ENCODE results near the gene CNDP1.
"Not testable (repeated sequence)": the region's sequence is repeated elsewhere in the genome, so short reads cannot be mapped to it uniquely, and the experiment has no call there.

Gene CNDP1

DNA sequence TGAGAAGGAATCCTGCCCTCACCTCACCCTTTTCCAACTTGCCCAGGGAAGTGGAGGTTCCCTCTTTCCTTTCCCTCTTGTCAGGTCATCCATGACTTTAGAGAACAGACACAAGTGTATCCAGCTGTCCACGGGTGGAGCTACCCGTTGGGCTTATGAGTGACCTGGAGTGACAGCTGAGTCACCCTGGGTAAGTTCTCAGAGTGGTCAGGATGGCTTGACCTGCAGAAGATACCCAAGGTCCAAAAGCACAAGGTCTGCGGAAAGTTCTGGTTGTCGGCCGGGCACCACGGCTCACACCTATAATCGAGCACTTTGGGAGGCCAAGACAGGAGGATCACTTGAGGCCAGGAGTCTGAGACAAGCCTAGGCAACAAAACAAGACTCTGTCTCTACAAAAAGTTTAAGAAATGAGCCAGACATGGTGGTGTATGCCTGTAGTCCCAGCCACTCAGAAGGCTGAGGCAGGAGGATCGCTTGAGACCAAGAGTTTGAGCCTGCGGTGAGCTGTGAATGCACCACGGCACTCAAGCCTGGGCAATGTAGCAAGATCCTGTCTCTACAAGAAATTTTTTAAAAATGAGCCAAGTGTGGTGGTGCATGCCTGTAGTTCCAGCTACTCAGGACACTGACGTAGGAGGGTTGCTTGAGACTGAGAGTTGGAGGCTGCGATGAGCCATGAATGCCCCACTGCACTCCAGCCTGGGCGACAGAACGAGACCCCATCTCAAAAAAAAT lies 14.0 kb upstream of the CNDP1 start:
- no peak for DNase-seq (ENCODE audit: low read depth, low spot score)

DNA sequence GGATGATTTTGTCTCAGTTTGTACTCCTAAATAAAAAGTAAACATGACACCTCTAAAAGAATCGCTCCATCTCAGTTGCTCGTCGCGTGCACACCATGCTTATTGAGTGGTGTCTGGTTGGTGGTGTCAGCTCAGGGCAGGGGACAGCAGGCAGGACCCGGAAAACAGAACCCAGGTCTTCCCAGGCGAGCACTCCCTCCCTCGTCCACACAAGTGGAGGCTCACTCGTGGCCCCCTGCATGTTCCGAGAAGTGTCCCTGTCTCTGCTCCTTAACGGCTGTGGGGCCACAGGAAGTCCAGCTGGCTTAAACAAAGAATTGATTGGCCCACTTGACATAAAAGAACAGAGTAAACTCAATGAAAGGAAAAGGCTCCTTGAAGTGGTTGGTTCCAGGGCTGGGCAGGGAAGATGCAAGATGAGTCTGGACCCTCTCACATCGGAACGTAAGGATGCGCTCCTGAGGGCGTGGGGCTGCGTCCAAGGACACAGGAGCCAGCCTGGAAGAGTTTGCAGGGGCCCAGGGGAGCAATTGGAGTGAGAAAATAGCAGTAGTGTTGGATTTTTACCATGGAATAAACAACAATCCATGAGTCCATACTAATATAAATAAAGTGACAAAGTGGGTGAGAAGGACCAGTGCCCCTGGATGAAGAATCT lies 13.1 kb upstream of the CNDP1 start:
- no peak for DNase-seq (ENCODE audit: low read depth, low spot score)

DNA sequence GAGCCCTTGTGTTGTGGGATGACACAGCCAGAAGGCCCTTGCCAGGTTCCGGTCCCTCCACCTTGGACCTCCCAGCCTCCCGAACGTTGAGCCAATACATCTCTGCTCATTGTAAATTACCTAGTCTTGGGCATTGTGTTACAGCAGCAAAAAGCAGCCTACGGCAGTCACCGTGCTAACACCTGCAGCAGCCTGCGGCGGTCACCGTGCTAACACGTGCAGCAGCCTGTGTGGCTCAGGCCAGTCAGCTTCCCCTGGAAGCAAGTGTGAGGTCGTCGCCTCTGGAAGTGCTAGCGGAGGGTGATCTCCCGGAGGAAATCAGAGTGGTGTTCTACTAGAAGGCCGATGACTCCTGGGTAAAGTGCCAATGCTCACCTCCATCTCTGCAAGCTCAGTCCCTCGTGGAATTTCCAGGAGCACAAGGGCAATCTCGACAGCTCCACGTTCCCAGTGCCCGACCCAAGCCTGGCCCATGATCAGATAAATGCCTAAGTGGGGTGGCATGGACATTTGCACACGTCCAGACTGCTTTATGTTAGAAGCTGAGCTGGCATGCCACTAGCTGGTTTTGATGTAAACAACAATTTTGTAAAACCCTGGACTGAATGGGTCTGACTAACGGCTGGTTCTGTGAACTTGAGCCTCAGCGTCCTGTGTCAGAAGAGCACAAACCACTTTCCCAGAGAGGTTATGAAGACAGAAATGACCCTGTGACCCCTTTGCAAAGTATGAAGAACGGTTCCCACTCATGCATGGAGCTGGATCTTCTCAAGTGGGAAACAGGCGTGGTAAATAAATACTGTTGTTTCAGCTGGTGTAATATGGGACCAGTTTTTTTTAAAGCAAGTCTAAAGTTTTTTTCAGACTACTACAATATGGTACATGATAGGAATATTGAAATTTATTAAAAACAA lies 11.4 kb upstream of the CNDP1 start:
- DNase-seq (ENCODE audit: low read depth, low spot score), result no peak

- DNase-seq (ENCODE audit: low read depth, low spot score), result no peak
Observed at GRCh38 chr18:74524097-74524496, 10.2 kb upstream of the CNDP1 start.

DNA sequence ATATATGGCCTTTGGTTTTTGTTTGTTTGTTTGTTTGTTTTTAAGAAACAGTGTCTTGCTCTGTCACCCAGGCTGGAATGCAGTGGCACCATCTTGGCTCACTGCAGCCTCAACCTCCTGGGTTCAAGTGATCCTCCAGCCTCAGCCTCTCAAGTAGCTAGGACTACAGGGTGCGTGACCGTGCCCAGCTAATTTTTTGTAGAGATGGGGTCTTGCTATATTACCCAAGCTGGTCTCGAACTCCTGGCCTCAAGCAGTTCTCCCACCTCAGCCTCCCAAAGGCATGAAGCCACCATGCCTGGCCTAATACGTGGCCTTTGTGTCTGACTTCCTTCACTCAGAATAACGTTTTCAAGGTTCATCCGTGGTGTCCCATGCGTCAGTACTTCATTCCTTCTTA lies 9.4 kb upstream of the CNDP1 start:
- not testable (repeated sequence) for DNase-seq (ENCODE audit: low read depth, low spot score)

GRCh38 chr18:74525741-74526140 lies 8.6 kb upstream of the CNDP1 start:
- no peak for DNase-seq (ENCODE audit: low read depth, low spot score)

DNA sequence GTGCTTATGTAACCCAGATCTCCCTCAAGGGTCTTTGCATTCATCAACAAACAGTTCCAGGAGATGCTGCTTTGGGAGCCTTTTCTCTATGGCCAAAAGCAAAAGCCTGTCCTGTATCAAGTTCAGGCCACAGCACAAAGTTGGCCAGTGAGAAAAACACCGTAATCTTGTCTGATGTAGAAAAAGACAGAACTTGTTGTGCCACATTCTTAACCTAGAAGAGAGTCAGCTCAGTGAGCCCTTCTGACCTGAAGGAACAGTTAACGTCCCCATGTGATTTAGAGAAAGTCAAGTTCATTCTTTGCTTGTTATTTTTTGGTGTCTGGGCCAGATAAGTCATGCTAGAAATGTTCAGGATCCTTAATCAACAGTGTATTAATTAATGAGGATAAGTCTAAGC lies 7.8 kb upstream of the CNDP1 start:
- no peak for DNase-seq (ENCODE audit: low read depth, low spot score)

DNA sequence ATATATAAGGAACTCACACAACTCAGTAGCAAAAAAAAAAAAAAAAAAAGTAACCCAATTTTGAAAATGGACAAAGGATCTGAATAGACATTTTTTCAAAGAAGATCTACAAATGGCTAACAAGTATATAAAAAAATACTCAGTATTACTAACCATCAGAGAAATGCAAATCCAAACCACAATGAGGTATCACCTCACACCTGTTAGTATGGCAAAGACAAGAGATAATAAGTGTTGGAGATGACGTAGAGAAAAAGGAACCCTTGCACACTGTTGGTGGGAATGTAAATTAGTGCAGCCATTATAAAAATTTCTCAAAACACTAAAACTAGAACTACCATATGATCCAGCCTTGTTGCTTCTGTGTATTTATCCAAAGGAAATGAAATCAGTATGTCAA lies 5.8 kb upstream of the CNDP1 start:
- DNase-seq (ENCODE audit: low read depth, low spot score), result no peak

GRCh38 chr18:74528913-74529312 lies 5.4 kb upstream of the CNDP1 start:
- DNase-seq (ENCODE audit: low read depth, low spot score), result no peak

- DNase-seq (ENCODE audit: low read depth, low spot score), result no peak
Observed at GRCh38 chr18:74529378-74529777, 4.9 kb upstream of the CNDP1 start.

- no peak for DNase-seq (ENCODE audit: low read depth, low spot score)
Observed at GRCh38 chr18:74529811-74530583, 4.3 kb upstream of the CNDP1 start.

DNA sequence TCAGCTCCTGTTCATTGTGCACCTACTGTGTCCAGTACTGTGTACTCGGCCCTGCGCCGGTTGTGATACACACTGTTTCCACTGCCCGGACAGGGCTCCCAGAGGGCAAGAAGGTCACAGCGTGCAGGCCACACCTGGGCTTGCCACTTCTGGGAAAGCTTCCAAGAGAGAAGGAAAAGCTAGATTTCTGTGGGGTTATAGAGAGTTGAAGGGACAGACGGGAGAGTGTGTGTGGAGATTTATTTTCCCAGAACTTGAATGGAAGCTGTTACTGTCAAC lies 3.8 kb upstream of the CNDP1 start:
- DNase-seq (ENCODE audit: low read depth, low spot score), result no peak

- no peak for DNase-seq (ENCODE audit: low read depth, low spot score)
Observed at GRCh38 chr18:74531043-74531442, 3.3 kb upstream of the CNDP1 start.

DNA sequence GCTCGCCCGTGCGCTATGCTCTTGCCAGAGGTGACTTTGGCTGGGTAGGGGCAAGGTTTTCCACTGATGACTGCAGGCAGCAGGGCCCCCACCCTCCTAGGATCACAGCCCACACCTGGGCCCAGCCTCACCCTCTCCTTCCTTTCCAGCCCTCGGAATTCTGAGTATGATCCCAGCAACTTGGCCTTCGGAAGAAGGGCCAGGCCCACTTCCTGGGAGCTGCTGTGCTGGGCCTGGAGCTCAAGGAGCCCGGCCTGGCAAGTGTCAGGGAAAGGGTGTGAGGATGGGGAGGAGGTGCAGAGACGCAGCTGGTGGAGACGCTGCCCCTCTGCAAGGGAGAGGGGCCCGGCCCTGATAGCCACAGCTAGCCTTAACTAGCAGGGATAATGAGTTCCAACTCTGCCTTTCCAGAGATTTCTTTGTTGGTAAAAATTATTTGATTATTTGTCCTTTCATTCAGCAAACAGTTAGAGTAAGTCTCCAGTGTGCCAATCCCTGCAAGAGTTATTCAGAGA lies 1.7 kb upstream of the CNDP1 start:
- no peak for DNase-seq (ENCODE audit: low read depth, low spot score)

DNA sequence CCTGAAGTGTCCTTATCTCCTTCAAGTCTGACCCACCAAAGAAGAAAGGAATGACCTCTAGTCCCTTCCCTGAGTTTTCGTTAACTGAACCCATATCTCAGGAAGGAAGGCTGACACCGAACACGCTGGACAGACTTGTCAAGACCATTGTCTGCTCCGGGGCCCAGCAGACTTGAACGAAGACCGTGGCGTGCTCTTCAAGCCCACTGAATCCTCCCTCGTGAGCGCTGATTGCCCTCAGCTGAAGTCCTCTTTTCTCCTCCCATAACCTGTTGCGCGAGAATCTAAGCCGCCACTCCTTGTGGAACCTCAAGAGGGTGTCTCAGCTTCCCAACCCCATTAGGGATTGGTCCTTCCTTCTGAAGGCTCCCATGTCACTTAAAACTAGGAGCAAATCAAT lies 634 bp upstream of the CNDP1 start:
- DNase-seq (ENCODE audit: low read depth, low spot score), result no peak

DNA sequence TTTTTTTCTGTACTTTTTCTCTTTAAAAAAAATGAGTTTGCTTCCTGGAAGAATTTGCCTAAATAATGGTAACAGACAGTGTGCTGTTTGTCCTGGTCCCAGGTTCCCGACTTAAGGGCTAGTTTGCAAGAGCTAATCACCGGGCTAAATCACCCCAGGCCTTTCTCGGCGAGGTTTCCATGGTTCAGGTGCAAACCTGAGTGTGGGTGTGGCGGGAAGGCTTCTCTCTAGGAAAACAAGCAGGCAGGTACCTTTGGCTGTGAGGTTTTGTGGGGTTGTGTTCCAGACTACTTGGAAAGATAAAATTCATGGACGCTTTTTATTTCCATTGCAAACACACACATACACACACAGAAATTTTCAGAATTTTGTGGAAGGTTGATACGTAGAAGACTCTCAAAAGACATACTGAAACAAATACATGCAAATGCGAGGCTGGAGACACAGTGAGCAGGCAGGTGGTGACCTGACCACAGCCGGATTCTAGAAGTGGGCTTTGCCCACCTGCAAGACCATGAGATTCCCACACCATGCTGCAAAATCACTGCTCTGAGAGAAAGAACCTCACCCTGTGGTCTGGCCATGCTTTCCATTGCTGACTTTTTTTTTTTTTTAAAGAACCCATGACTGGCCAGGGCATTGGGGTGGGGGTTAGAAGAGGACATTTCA lies 815 bp downstream of the CNDP1 start:
- DNase-seq (ENCODE audit: low read depth, low spot score), result no peak

DNA sequence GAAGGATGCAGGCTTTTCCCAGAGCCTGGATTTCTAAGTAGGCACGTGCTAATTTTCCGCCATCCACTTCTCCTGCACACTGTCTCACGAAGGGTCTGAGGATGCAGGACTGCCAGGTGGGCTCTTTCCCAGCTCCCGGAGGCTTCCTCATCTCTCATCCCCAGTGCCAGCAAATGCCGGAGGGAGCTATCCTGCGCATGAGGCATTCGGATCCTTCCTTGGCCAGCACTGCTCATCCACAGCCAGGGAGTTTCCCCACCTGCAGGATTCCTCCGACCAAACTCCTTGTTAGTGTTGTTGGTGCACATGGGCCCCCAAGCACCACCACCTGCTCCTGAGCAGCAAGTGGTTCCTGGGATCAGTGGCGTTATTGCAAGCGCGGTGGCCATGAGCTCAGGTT lies 5.0 kb downstream of the CNDP1 start:
- DNase-seq (ENCODE audit: low read depth, low spot score), result no peak

DNA sequence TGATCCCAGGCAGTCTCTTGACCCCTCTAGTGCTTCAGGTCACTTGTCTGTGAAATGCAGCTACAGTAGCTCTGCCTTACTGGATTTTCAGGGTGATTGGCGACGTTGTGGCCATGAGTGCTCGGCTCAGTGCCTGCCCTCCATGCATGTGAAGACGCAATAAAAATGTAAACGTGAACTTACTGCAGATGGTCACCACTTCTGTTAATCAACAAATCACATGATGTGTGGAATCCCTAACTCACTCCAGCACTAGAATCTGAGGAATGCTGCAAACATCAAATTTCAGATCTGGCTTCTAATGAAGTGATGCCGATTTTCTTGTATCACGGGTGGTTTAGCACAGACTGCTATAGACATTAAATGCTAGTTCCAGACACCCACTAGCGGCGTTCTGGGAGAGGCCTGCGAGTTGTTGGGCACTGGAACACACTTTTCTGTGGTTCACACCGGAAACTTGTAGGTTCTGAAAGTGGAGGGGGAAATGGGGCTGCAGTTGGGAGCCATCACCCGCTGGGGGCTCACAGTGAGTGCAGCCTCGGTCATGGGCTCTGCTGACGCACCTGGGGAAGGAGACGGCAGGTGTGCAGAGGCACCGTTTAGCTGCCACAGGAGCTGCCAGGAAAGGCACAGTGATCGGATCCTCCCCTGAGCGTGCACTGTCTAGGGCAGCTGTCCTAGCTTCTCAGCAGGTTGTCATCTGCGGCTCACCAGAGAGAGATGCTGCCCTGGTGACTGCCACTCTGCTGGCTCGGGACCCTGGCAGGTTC lies 6.5 kb downstream of the CNDP1 start:
- DNase-seq (ENCODE audit: low read depth, low spot score), result no peak

DNA sequence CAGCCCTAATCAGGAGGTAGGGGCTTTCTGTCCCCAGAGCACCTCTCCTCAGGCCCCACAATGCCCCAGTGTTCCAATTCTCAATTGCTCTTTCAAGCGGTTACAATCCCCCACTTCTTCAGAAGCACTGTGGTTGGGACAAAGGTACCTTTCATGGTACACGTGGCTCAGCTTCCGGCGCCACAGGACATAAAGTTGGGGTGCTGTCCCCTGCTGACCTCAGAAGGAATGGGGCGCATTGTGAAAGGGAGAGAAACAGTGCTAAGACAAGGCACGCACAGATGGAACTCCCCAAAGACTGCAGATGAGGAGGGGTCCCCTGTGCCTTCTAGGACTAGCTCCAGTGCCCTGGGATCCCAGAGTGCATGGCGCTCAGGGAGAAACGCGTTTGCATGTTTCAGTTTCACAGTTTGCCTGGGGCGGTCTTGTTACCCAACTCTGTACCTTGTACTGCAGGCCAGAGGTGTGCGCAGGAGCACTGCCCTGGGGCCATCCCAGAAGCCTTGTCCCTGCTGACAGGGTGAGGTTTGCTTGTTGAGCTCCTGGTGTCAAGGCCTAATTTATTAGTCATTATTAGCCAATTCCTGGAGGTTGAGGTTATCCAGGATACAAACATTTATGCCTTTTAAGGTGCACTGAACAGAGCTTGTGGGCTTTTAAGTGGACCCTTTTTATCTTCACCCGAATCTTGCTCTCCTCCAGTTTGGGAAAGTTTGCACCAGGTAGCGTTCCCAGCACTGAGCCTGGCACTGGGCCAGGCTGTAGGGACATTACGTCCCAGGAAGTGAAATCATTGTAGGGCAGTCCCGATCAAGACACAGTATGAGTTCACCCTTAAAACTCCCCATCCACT lies 7.6 kb downstream of the CNDP1 start:
- DNase-seq (ENCODE audit: low read depth, low spot score), result no peak

- DNase-seq (ENCODE audit: low read depth, low spot score), result no peak
Observed at GRCh38 chr18:74544898-74545297, 10.6 kb downstream of the CNDP1 start.

Data from smooth muscle cell of the brain vasculature (primary cell).